ENCODE measurements around the gene TMEM207.

Gene TMEM207

GRCh38 chr3:190384309-190384756 is 65.4 kb downstream of the TMEM207 start:
- no peak for DNase-seq (ENCODE audit: low read depth)

GRCh38 chr3:190382082-190382481 is 67.6 kb downstream of the TMEM207 start:
- no peak for DNase-seq (ENCODE audit: low read depth)

- no peak for DNase-seq (ENCODE audit: low read depth)
These were observed 68.3 kb downstream of the TMEM207 start for GRCh38 chr3:190381441-190381840.

GRCh38 chr3:190380184-190380583 is 69.5 kb downstream of the TMEM207 start:
- no peak for DNase-seq (ENCODE audit: low read depth)
